ENCODE data around the gene SLC25A39. TPM values are rescaled to one million over a fixed set of nuclear protein-coding genes. Genes with fewer than 3 reads are reported as not detected.

Gene SLC25A39
- total RNA-seq, 2 donors from 2014 or later: 116 to 132 TPM

DNA sequence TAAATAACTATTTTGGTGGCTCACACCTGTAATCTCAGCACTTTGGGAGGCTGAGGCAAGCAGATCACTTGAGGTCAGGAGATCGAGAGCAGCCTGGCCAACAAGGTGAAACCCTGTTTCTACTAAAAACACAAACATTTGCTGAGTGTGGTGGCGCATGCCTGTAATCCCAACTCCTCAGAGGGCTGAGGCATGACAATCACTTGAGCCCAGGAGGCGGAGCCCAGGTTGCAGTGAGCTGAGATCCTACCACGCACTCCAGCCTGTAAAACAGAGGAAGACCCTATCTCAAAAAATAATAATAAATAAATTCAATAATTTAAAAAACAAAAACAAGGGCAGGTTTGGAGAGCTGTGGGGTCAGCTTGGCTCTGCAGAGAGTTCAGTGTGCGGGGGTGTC is 51.0 kb downstream of the SLC25A39 start:
- Histone ChIP-seq H3K9me3 (no peaks in the 10 kb centered on the region), H3K36me3 (no peaks in the 10 kb centered on the region), H3K4me1 (replicated peaks) (no peaks in the 10 kb centered on the region), H3K27me3 (replicated peaks; ENCODE audit: insufficient read depth) (no peaks in the 10 kb centered on the region), H3K4me3 (no peak overlapping the region), H3K27ac (no peak overlapping the region)
- no peak for DNase-seq (ENCODE audit: low spot score)
- TF ChIP-seq POLR2A (IDR thresholded peaks at IDR 0.05) (no peak), POLR2AphosphoS5 (IDR thresholded peaks at IDR 0.05) (no peak)
- TF ChIP-seq, protein P1, sequence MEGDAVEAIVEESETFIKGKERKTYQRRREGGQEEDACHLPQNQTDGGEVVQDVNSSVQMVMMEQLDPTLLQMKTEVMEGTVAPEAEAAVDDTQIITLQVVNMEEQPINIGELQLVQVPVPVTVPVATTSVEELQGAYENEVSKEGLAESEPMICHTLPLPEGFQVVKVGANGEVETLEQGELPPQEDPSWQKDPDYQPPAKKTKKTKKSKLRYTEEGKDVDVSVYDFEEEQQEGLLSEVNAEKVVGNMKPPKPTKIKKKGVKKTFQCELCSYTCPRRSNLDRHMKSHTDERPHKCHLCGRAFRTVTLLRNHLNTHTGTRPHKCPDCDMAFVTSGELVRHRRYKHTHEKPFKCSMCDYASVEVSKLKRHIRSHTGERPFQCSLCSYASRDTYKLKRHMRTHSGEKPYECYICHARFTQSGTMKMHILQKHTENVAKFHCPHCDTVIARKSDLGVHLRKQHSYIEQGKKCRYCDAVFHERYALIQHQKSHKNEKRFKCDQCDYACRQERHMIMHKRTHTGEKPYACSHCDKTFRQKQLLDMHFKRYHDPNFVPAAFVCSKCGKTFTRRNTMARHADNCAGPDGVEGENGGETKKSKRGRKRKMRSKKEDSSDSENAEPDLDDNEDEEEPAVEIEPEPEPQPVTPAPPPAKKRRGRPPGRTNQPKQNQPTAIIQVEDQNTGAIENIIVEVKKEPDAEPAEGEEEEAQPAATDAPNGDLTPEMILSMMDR (IDR thresholded peaks at IDR 0.05): no peak
- intact Hi-C loops (cut with DNase I): no loop called here
- 91% methylated on average over 5 of the region's 5 CpGs for WGBS

DNA sequence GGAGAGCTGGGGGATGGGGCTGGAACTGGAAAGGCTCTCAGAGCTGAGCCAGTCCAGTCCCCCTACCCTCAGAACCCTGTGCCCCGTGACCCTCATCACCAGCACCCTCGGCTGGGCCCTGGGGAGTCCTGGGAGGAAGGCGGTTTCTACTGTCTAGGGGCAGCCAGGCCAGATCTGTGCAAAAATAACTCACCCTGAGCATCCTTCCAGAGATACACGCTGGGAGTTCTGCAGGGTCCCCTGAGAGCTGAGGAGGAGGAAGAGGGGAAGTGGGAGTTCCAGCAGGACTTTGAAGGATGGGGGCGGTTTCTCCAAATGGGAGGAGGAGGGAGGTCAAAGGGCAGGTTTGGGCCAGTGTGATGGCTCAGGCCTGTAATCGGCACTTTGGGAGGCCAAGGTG is 51.7 kb downstream of the SLC25A39 start:
- WGBS: 75% methylated on average over 6 of the region's 6 CpGs
- Histone ChIP-seq H3K27ac (no peak overlapping the region), H3K27me3 (replicated peaks; ENCODE audit: insufficient read depth) (no peaks in the 10 kb centered on the region), H3K4me3 (no peak overlapping the region), H3K9me3 (no peaks in the 10 kb centered on the region), H3K4me1 (replicated peaks) (no peaks in the 10 kb centered on the region), H3K36me3 (no peaks in the 10 kb centered on the region)
- intact Hi-C loops (cut with DNase I): no loop called here
- no peak for TF ChIP-seq POLR2AphosphoS5 (IDR thresholded peaks at IDR 0.05)
- no peak for DNase-seq (ENCODE audit: low spot score)

DNA sequence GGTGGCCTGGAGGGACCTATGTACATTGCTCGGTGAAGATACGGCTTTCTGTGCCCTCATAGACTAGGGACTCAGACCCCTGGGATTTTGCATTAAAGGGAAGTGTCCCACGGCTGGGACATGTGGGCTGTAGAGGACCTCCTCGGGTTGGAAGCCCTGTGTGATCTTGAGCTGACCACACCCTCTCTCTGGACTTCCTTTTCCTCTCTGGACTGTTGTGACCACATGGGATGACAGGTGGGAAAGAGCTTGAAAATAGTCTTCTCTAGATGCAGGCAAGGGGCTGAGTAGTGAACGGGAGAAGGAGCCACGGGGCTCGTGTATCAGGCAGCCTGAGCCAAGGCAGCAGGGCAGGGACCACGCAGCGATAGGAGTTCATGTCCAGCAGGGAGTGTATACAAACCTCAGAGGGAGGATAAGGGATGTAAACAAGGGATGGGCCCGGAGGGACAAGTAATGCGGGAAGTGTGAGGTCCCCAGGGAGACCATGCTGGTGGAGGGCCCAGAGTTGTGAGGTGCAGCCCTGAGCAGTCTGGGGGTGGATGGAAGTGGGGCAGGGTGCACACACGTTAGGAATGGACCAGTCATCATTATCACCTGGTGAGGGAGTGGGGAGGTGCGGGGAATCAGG is 52.2 kb downstream of the SLC25A39 start:
- Histone ChIP-seq H3K4me1 (replicated peaks) (no peaks in the 10 kb centered on the region), H3K4me3 (no peak overlapping the region), H3K9me3 (no peaks in the 10 kb centered on the region), H3K27me3 (replicated peaks; ENCODE audit: insufficient read depth) (no peaks in the 10 kb centered on the region), H3K27ac (no peak overlapping the region), H3K36me3 (no peaks in the 10 kb centered on the region)
- TF ChIP-seq POLR2A (IDR thresholded peaks at IDR 0.05): no peak
- TF ChIP-seq, protein P1 (IDR thresholded peaks at IDR 0.05): no peak
- TF ChIP-seq POLR2AphosphoS5 (IDR thresholded peaks at IDR 0.05): no peak
- no peak for DNase-seq (ENCODE audit: low spot score)
- WGBS: 42% methylated on average over 13 of the region's 13 CpGs
- intact Hi-C loops (cut with DNase I): no loop called here

Small RNA genes within 50 kb of the gene (small RNA-seq; reads per million reads assigned to genes)
- gene RF00012 (0 reads per million in 2 donors), gene RN7SL507P (0 reads per million in 2 donors), gene RNU6-453P (0.20 to 0.28 reads per million in 2 donors)

Other genes starting within 250 kb of the SLC25A39 start
- gene HDAC5, start 201.2 kb downstream of the SLC25A39 start, total RNA-seq: 100 to 1,000 TPM in 1 of 2 donors, 10 to 100 TPM in 1; 71.2 to 145 TPM
- 1 to 10 TPM; 1.4 to 8.1 TPM for gene HROB, start 182.9 kb downstream of the SLC25A39 start, total RNA-seq
- gene ASB16, start 154.1 kb downstream of the SLC25A39 start, total RNA-seq: 1 to 10 TPM; 3.2 to 4.4 TPM
- 10 to 100 TPM; 42.9 to 67.2 TPM for gene TMUB2, start 137.9 kb downstream of the SLC25A39 start, total RNA-seq
- gene ATXN7L3, start 124.9 kb downstream of the SLC25A39 start, total RNA-seq: 10 to 100 TPM; 45.8 to 72.0 TPM
- gene UBTF, start 105.1 kb downstream of the SLC25A39 start, total RNA-seq: 10 to 100 TPM; 73.4 to 77.2 TPM
- gene SLC4A1, start 56.7 kb downstream of the SLC25A39 start, total RNA-seq: under 1 TPM in 1 of 2 donors, not detected in 1; 0.51 TPM
- 1 to 10 TPM in 1 of 2 donors, under 1 TPM in 1; 0.68 to 2.9 TPM for gene RUNDC3A, start 16.2 kb downstream of the SLC25A39 start, total RNA-seq
- 100 to 1,000 TPM; 319 to 404 TPM for gene GRN, start 20.5 kb upstream of the SLC25A39 start, total RNA-seq
- 1 to 10 TPM; 1.8 to 6.1 TPM for gene FAM171A2, start 39.0 kb upstream of the SLC25A39 start, total RNA-seq
- gene ITGA2B, start 64.8 kb upstream of the SLC25A39 start, total RNA-seq: under 1 TPM; 0.27 to 0.68 TPM
- gene GPATCH8, start 178.6 kb upstream of the SLC25A39 start, total RNA-seq: 10 to 100 TPM; 25.2 to 42.8 TPM
- 10 to 100 TPM in 1 of 2 donors, 1 to 10 TPM in 1; 3.3 to 10.1 TPM for gene FZD2, start 232.7 kb upstream of the SLC25A39 start, total RNA-seq